Measurements from ENCODE around the gene CCDC7. TPM values are rescaled to one million over a fixed set of nuclear protein-coding genes. Genes with fewer than 3 reads are reported as not detected.
"Not testable (repeated sequence)": the region's sequence is repeated elsewhere in the genome, so short reads cannot be mapped to it uniquely, and the experiment has no call there.

Gene CCDC7
- total RNA-seq, 1 experiment from 2014 or later: 4.0 TPM

DNA sequence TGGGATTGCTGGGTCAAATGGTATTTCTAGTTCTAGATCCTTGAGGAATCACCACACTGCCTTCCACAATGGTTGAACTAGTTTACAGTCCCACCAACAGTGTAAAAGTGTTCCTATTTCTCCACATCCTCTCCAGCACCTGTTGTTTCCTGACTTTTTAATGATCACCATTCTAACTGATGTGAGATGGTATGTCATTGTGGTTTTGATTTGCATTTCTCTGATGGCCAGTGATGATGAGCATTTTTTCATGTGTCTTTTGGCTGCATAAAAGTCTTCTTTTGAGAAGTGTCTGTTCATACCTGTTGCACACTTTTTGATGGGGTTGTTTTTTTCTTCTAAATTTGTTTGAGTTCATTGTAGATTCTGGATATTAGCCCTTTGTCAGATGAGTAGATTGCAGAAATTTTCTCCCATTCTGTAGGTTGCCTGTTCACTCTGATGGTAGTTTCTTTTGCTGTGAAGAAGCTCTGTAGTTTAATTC is 37.1 kb downstream of the CCDC7 start:
- H3K79me2 ChIP-seq (ENCODE audit: insufficient read depth, low read length); H3K9ac ChIP-seq (ENCODE audit: low read length); RAD21 ChIA-PET (ENCODE audit: low non-redundant PET in 1 of 2, low total read pairs in 2 of 2, uncharacterized antibody in 2 of 2, unreplicated experiment in 2 of 2); H3K27me3 ChIP-seq (ENCODE audit: insufficient read depth, low read length); H4K20me1 ChIP-seq (ENCODE audit: insufficient read depth); BruUV-seq (replicated peaks); intact Hi-C loops (cut with micrococcal nuclease); H3K36me3 ChIP-seq (ENCODE audit: control insufficient read depth in 1 of 2, insufficient read depth in 2 of 2, low read length in 2 of 2); H3K4me2 ChIP-seq (ENCODE audit: low read length); POLR2A ChIA-PET; H2AFZ ChIP-seq (ENCODE audit: low read depth, low read length, poor library complexity, severe bottlenecking); ATAC-seq; H3K4me1 ChIP-seq (ENCODE audit: control insufficient read depth in 1 of 2, insufficient read depth in 2 of 2, low read length in 2 of 2); H3K9me2 ChIP-seq (ENCODE audit: insufficient read depth); H3K4me3 ChIP-seq (replicated peaks in 1 of 2; ENCODE audit: low read depth in 1 of 2, low read length in 2 of 2); DNase-seq (ENCODE audit: low read depth, low spot score); CTCF ChIA-PET; H3K9me3 ChIP-seq (ENCODE audit: control insufficient read depth in 1 of 2, insufficient read depth in 1 of 2, low read depth in 1 of 2, low read length in 2 of 2); H3K27ac ChIP-seq (ENCODE audit: low read depth, low read length): not testable (repeated sequence)

DNA sequence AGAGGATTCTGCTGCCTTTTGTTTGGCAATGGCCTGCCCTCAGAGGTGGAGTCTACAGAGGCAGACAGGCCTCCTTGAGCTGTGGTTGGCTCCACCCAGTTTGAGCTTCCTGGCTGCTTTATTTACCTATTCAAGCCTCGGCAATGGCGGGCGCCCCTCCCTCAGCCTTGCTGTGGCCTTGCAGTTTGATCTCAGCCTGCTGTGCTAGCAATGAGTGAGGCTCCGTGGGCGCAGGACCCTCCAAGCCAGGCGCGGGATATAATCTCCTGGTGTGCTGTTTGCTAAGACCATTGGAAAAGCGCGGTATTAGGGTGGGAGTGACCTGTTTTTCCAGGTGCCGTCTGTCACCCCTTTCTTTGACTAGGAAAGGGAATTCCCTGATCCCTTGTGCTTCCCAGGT is 42.1 kb downstream of the CCDC7 start:
- ATAC-seq; H3K36me3 ChIP-seq (ENCODE audit: control insufficient read depth in 1 of 2, insufficient read depth in 2 of 2, low read length in 2 of 2); H3K4me3 ChIP-seq (replicated peaks in 1 of 2; ENCODE audit: low read depth in 1 of 2, low read length in 2 of 2); H3K79me2 ChIP-seq (ENCODE audit: insufficient read depth, low read length); H3K4me1 ChIP-seq (ENCODE audit: control insufficient read depth in 1 of 2, insufficient read depth in 2 of 2, low read length in 2 of 2); H2AFZ ChIP-seq (ENCODE audit: low read depth, low read length, poor library complexity, severe bottlenecking); POLR2A ChIA-PET; CTCF ChIA-PET; RAD21 ChIA-PET (ENCODE audit: low non-redundant PET in 1 of 2, low total read pairs in 2 of 2, uncharacterized antibody in 2 of 2, unreplicated experiment in 2 of 2); H3K27me3 ChIP-seq (ENCODE audit: insufficient read depth, low read length); DNase-seq (ENCODE audit: low read depth, low spot score); BruUV-seq (replicated peaks); H3K9me3 ChIP-seq (ENCODE audit: control insufficient read depth in 1 of 2, insufficient read depth in 1 of 2, low read depth in 1 of 2, low read length in 2 of 2); H3K9me2 ChIP-seq (ENCODE audit: insufficient read depth); H3K9ac ChIP-seq (ENCODE audit: low read length); H4K20me1 ChIP-seq (ENCODE audit: insufficient read depth); H3K4me2 ChIP-seq (ENCODE audit: low read length); intact Hi-C loops (cut with micrococcal nuclease); H3K27ac ChIP-seq (ENCODE audit: low read depth, low read length): not testable (repeated sequence)

DNA sequence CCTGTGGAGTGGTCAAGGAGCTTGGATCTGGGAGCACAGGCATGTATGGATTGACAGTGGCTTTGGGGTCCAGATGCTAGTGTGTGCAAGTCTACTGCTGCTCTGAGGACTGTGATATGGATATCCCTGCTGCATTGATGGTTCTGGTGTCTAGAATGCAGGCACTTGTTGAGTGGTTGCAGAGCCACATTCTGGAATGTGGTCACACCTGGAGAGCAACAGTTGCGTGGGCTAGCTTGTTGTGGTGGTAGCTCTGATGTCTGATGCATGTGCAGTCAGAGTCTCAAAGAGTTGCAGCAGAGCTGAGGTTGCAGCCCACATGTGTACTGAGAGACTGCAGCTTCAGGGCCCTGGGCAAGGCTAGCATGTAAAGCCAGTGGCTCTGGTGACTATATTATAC is 43.2 kb downstream of the CCDC7 start:
- intact Hi-C loops (cut with micrococcal nuclease): no loop called here
- ChIA-PET CTCF (no interaction called here), RAD21 (ENCODE audit: low non-redundant PET in 1 of 2, low total read pairs in 2 of 2, uncharacterized antibody in 2 of 2, unreplicated experiment in 2 of 2) (no interaction called here), POLR2A (no interaction called here)
- no TSS peak for BruUV-seq (replicated peaks)
- Histone ChIP-seq H3K4me2 (ENCODE audit: low read length) (no peak overlapping the region), H2AFZ (ENCODE audit: low read depth, low read length, poor library complexity, severe bottlenecking) (no peak overlapping the region), H3K4me1 (ENCODE audit: control insufficient read depth in 1 of 2, insufficient read depth in 2 of 2, low read length in 2 of 2) (no peaks in the 10 kb centered on the region), H3K9ac (ENCODE audit: low read length) (no peak overlapping the region), H3K9me3 (ENCODE audit: control insufficient read depth in 1 of 2, insufficient read depth in 1 of 2, low read depth in 1 of 2, low read length in 2 of 2) (no peaks in the 10 kb centered on the region), H3K27me3 (ENCODE audit: insufficient read depth, low read length) (no peaks in the 10 kb centered on the region), H4K20me1 (ENCODE audit: insufficient read depth) (no peaks in the 10 kb centered on the region), H3K27ac (ENCODE audit: low read depth, low read length) (no peak overlapping the region), H3K79me2 (ENCODE audit: insufficient read depth, low read length) (no peaks in the 10 kb centered on the region), H3K36me3 (ENCODE audit: control insufficient read depth in 1 of 2, insufficient read depth in 2 of 2, low read length in 2 of 2) (no peaks in the 10 kb centered on the region), H3K9me2 (ENCODE audit: insufficient read depth) (no peaks in the 10 kb centered on the region), H3K4me3 (replicated peaks in 1 of 2; ENCODE audit: low read depth in 1 of 2, low read length in 2 of 2) (no peak overlapping the region)
- no peak for ATAC-seq
- no peak for DNase-seq (ENCODE audit: low read depth, low spot score)
- no peak for TF ChIP-seq FOSL1 (IDR thresholded peaks at IDR 0.05; ENCODE audit: low read depth)
- no peak for TF ChIP-seq RAD21 (IDR thresholded peaks at IDR 0.05; ENCODE audit: low read depth)
- TF ChIP-seq CEBPB (IDR thresholded peaks at IDR 0.05; ENCODE audit: low read depth): no peak
- no peak for TF ChIP-seq POLR2A (IDR thresholded peaks at IDR 0.05; ENCODE audit: borderline replicate concordance, extremely low read depth, insufficient read depth, insufficient read length)
- TF ChIP-seq, protein P1, sequence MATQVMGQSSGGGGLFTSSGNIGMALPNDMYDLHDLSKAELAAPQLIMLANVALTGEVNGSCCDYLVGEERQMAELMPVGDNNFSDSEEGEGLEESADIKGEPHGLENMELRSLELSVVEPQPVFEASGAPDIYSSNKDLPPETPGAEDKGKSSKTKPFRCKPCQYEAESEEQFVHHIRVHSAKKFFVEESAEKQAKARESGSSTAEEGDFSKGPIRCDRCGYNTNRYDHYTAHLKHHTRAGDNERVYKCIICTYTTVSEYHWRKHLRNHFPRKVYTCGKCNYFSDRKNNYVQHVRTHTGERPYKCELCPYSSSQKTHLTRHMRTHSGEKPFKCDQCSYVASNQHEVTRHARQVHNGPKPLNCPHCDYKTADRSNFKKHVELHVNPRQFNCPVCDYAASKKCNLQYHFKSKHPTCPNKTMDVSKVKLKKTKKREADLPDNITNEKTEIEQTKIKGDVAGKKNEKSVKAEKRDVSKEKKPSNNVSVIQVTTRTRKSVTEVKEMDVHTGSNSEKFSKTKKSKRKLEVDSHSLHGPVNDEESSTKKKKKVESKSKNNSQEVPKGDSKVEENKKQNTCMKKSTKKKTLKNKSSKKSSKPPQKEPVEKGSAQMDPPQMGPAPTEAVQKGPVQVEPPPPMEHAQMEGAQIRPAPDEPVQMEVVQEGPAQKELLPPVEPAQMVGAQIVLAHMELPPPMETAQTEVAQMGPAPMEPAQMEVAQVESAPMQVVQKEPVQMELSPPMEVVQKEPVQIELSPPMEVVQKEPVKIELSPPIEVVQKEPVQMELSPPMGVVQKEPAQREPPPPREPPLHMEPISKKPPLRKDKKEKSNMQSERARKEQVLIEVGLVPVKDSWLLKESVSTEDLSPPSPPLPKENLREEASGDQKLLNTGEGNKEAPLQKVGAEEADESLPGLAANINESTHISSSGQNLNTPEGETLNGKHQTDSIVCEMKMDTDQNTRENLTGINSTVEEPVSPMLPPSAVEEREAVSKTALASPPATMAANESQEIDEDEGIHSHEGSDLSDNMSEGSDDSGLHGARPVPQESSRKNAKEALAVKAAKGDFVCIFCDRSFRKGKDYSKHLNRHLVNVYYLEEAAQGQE (IDR thresholded peaks at IDR 0.05; ENCODE audit: low read depth): no peak
- TF ChIP-seq TCF7L2 (IDR thresholded peaks at IDR 0.05; ENCODE audit: borderline replicate concordance, extremely low read depth, insufficient read depth, insufficient read length): no peak
- TF ChIP-seq POLR2AphosphoS5 (IDR thresholded peaks at IDR 0.05; ENCODE audit: low read depth, low read length): no peak
- no peak for TF ChIP-seq ZNF274 (IDR thresholded peaks at IDR 0.05; ENCODE audit: low read depth, low read length)
- no peak for TF ChIP-seq SIN3A (IDR thresholded peaks at IDR 0.05; ENCODE audit: low read depth)
- TF ChIP-seq ELF1 (IDR thresholded peaks at IDR 0.05; ENCODE audit: borderline replicate concordance, low read depth): no peak
- TF ChIP-seq, protein P2, sequence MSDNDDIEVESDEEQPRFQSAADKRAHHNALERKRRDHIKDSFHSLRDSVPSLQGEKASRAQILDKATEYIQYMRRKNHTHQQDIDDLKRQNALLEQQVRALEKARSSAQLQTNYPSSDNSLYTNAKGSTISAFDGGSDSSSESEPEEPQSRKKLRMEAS (IDR thresholded peaks at IDR 0.05): no peak
- no peak for TF ChIP-seq SRF (IDR thresholded peaks at IDR 0.05; ENCODE audit: low read depth)
- no peak for TF ChIP-seq EZH2phosphoT487 (IDR thresholded peaks at IDR 0.05; ENCODE audit: borderline replicate concordance)
